VCaP (cell line): ENCODE data around the gene IST1.

Source experiments
- H3K27ac ChIP-seq: fragments of 450-650 bp; 2 replicates; pipeline ENCODE4 v1.5.1; 2017
- TF ChIP-seq, protein P1 (sequence below): fragments of 450-650 bp; conservative IDR thresholded peaks from 2 replicates; pipeline ENCODE4 v1.5.1; 2017; ENCODE audit warnings: mild to moderate bottlenecking, moderate library complexity

The IST1 gene

DNA sequence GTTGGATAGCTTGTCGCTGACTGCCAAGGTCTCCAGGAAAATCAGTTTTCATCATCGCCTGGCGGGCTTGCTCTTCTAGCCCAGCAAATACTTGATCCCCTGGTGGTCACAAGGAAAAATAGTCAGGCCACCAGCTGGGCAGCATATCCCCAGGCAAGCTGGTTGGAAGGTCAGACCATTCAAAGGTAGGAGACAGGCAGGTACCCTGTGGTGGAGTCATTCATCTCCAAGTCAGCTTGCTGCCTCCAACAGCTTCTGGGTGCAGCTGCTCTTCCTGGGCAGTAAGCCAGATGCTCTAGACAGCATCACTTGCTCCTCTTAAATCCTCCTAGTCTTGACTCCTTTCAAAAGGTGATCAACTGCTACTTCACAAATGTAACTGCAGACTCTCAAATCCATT is 27.4 kb upstream of the IST1 start:
- H3K27ac ChIP-seq, result no peak overlapping the region
- TF ChIP-seq, protein P1, sequence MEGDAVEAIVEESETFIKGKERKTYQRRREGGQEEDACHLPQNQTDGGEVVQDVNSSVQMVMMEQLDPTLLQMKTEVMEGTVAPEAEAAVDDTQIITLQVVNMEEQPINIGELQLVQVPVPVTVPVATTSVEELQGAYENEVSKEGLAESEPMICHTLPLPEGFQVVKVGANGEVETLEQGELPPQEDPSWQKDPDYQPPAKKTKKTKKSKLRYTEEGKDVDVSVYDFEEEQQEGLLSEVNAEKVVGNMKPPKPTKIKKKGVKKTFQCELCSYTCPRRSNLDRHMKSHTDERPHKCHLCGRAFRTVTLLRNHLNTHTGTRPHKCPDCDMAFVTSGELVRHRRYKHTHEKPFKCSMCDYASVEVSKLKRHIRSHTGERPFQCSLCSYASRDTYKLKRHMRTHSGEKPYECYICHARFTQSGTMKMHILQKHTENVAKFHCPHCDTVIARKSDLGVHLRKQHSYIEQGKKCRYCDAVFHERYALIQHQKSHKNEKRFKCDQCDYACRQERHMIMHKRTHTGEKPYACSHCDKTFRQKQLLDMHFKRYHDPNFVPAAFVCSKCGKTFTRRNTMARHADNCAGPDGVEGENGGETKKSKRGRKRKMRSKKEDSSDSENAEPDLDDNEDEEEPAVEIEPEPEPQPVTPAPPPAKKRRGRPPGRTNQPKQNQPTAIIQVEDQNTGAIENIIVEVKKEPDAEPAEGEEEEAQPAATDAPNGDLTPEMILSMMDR, result no peak

DNA sequence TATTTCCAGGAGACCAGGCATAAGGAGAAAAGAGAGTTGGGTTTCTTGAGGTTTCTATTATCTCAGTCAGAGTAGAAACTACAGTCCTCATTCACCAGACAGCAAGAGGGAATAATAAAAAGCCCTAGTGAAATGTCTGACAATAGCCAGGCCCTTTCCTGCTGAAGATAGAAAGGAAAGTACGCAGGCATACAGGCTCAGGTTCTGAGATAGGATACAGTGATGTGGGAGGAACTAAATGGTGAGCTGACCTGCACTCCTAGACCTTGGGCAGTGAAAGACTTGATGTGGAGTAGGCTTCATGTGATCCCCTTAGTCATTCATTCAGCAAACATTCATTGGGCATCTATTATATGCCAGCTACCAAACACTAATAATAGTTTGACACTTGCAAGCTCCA is 26.2 kb upstream of the IST1 start:
- no peak overlapping the region for H3K27ac ChIP-seq
- TF ChIP-seq, protein P1, result no peak

DNA sequence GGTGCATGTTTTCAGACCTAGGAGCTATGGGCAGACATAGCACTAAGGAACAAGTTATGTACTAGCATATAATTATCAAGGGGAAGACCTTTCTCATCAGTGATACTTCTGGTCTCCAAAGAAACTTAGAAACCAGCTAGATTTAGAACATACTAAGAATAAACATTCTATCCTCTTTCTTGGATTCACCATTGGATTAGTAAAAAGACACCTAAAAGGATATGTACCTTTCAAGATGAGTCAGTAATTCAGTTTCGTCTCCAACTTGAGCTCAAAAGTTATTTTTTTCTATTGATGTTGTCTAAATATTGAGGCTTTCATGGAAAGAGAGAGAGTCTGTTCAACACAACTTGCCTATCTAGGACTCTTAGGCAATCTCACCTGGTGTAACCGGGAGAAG is 24.5 kb upstream of the IST1 start:
- H3K27ac ChIP-seq, result no peak overlapping the region
- TF ChIP-seq, protein P1, result no peak

DNA sequence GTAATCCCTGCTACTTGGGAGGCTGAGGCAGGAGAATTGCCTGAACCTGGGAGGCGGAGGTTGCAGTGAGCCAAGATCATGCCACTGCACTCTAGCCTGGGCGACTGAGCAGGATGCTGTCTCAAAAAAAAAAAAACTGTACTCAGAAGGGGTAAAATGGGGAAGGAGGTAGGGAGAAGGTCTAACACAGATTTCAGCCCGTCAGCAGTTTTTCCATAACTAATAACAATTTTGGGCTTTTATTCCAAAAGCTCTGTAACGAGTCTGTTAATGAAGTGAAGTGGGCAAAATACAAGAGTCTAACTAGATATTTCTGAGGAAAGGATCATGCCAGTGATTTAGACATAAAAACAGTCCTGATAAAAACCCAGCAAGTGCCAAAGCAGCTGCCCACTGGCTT is 22.1 kb upstream of the IST1 start:
- TF ChIP-seq, protein P1, result no peak
- H3K27ac ChIP-seq, result no peak overlapping the region

DNA sequence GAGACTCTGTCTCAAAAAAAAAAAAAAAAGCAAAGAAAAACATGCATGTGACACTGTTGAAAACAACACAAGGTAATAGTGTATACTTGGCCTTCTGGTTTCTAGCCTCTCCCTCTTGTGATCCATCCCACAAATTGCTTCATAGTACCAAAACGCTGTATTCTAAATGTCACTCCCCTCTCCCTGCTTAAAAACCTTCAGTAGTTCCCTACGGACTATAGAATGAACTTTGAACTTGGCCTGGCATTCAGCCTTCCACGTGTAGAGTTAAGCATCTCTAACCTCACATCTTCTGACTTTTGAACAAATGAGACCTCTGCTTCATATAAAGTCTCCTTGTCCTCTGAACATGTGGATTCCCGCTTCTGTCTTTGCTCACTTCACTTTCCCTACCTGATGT is 16.4 kb upstream of the IST1 start:
- H3K27ac ChIP-seq, result no peak overlapping the region

DNA sequence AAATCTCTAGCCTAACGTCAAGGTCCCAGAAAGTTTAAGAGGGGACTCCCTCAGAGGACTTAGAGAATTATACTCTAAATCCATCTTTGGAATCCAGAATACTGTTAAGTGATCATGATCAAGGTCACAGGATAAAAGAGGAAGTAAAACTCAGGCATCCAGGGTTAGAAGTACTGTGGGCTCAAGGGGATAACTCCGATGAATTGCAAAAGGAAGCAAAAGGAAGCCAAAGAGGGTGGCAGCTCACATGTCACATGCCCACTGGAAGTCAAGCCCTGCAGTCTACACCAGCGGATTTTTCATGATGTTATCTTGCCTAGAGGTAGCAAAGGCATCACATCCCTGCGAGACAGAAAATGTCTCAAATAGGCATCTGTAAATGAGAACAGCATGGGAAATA is 15.2 kb upstream of the IST1 start:
- H3K27ac ChIP-seq, result no peak overlapping the region
- TF ChIP-seq, protein P1, result no peak

More for the DNA sequence above, 16.4 kb upstream of the IST1 start:
- TF ChIP-seq, protein P1, result no peak

DNA sequence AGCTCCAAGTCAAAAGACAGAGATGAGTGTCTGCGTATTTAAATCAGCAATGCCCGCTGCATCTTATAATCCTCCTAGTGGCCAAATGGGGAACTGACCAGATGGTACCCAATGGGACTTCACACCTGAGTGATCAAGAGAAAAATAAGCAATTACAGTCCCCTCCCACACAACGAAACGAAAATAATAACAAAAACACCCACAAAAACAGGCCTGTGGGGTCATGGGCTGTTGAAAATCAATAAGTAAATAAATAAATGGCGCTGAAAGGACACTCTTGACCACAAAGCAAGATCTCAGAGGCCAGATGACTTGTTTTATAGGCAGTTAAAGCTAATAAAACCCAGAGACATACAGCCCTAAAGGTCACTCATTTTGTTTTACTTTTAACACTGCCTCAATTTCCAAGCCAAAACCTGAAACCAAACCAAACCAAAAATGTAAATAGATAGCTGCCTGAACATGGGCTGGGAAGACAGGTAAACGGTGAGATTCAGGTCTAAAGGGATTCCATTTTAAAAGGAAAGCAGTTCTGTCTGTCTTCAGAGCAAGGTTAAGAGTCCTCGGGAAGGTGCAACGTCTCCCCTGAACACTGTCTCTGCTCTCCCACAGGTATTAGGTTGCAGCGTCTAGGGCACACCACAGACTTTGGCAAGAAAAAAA is 12.7 kb upstream of the IST1 start:
- TF ChIP-seq, protein P1, result peak; percentile 80
- H3K27ac ChIP-seq, result peak overlapping the region; percentile 93
